LoVo (cell line): ENCODE measurements around the gene PPP1R15B.

Source experiments
- DNase-seq: peaks from one replicate; pipeline ENCODE4 v3.0.0-alpha.2; 2016; ENCODE audit warnings: low spot score

Gene PPP1R15B

DNA sequence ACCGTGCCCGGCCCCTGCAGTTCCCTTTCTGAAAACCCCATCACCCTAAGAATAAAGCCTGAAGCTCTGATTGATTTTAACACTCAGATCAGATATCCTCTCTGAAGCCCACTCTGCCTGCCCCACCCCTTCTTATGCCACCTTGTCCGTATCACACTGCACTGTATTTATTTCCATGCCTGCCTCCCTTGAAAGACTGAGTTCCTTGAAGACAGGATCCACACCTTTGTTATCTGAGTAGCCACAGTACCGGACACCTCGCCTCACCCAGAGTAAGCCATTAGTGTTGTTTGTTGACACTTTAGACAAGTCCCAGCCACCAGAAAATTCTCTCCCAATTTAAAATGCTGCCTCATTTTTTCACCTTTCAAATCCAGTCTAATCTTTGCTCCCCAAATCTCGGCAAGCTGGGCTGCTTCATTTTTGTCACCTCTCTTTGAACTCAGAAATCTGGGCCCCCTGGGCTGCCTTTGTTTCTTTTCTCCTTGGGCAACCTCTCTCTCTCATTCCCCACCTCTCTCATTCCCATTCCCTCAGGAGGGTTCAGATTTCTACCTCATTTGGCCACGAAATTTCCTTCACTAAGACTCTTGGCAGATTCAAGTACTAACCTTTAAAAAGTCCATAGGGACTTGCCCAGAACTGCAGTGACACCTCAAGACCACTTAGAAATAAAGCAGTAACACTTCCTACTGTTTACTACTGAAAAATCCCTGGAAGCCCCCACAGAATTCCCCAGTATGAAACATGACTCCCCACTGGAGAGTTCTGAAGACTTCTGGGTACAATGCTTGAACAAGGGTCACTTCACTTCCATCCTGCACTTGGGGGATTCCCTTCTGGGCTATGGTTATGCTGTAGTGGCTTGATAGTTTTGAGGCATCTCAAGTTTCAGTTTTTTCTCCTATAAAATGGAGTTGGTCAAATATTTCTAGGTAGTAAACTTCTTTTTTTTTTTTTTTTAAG is 8.7 kb upstream of the PPP1R15B start:
- no peak for DNase-seq

DNA sequence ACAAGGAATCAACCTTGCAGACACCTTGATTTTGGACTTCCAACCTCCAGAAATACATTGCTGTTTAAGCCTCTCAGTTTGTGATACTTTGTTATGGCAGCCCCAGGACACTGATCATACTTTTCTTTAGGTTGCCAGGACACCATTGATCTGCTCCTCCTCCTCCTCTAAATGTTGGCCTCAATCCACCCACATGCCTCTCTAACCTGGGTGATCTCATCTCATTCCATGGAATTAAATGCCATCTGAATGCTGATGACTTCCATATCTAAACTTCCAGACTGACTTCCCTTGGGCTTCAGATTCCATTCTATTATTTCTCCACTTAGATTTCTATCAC is 7.4 kb upstream of the PPP1R15B start:
- peak; percentile 52 for DNase-seq

DNA sequence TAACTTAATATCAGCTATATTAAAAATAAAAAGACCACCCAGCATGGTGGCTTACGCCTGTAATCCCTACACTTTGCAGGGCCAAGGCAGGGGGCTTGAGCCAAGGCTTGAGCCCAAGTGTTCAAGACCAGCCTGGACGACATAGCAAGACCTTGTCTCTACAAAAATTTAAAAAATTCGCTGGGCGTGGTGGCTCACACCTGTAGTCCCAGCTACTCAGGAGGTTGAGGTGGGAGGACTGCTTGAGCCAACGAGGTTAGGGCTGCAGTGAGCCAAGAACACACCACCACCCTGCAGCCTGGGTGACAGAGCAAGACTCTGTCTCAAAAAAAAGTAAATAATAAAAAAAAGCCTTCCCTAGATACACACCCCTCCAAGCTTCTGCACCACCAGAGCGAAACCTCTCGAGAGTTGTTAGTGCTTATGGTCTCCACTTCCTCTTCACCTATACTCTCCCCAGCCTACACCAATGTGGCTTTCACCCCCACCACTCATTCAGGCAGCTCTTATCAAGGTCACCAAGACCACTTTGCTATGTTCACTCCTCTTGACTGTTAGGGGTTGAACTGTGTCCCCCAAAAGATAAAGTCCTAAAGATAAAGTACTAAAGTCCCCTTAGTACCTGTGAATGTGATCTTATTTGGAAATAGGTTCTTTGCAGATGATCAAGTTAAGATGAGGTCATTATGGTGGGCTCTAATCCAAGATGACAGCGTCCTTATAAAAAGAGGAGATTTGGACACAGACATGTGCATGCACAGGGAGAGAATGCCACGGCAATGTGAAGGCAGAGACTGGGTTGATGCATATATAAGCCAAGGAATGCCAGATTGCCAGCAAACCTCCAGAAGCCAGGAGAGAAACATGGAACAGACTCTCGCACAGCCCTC is 6.8 kb upstream of the PPP1R15B start:
- peak; percentile 50 for DNase-seq

GRCh38 chr1:204417074-204417997 is 5.7 kb upstream of the PPP1R15B start:
- DNase-seq = peak; percentile 94

- DNase-seq = no peak
Observed at GRCh38 chr1:204416589-204417073, 5.0 kb upstream of the PPP1R15B start.

DNA sequence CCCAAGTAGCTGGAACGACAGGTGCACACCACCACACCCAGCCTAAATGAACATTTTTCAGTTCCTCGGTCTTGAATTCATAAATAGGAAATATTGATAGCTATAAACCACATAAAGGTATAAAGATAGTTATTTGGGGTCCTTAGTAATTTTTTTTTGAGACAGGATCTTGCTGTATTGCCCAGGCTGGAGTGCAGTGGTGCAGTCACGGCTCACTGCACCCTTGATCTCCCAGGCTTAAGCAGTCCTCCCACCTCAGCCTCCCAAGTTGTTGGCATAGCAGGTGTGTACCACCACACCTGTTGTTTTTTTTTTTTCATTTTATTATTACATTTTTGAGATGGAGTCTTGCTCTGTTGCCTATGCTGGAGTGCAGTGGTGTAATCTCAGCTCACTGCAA is 3.7 kb upstream of the PPP1R15B start:
- DNase-seq = no peak

DNA sequence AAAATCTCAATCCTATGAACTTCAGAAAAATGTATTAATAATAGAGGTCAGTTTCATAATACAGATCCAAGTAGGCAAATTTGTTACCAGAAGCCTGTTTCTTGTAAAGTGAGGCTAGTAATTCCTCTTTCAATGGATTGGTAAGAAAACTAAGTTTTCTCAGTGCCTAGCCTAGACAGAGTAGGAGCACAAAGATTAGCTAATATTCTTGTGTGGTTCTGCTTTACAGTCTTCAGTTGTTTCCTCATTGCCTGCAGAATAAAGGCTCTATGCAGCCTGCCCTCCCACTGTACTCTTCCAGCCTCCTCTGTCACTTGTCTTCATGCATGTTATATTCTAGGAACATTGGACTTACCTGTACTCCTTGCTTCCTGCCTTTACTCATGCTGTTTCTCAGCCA is 2.4 kb upstream of the PPP1R15B start:
- no peak for DNase-seq

GRCh38 chr1:204413170-204413535 is 1.5 kb upstream of the PPP1R15B start:
- DNase-seq = no peak

GRCh38 chr1:204410688-204411450 is 748 bp downstream of the PPP1R15B start:
- peak; percentile 24 for DNase-seq

GRCh38 chr1:204409836-204410687 is 1.6 kb downstream of the PPP1R15B start:
- DNase-seq = peak; percentile 20

DNA sequence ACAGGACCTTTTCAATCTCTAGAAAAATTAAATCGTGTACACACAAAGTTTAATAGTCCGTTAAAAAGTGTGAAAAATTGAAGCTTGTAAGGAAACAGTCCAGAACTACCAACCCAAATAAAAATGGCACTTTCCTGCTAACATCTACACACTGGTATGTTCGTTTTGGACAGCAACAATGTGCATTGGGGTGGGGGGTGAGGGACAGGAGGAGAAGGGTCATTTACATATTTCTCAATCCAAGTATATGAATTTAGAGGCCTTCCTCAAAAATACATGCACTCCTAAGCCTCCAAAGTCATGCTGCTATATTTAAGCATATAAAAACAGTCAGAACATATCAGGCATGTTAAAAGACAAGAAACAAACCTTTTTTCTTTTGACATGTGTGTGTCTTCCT is 2.5 kb downstream of the PPP1R15B start:
- no peak for DNase-seq

DNA sequence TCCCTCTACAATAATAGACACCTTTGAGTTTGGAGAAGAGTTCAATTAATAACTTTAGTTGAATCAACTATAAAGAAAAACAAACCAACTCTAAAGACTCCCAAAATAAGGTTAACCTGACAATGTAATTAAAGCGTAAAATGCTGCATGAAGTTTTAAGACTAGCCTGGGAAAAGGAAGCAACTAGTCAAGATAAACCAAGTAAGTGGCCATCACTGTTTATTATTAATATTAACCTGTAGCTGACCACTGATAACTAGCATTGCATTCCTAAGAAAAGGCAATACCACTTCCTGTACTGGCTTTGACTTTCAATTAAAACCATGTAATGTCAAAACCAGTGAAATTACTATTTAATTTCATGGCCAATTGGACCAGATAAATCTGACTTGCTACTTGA is 3.0 kb downstream of the PPP1R15B start:
- DNase-seq = no peak

DNA sequence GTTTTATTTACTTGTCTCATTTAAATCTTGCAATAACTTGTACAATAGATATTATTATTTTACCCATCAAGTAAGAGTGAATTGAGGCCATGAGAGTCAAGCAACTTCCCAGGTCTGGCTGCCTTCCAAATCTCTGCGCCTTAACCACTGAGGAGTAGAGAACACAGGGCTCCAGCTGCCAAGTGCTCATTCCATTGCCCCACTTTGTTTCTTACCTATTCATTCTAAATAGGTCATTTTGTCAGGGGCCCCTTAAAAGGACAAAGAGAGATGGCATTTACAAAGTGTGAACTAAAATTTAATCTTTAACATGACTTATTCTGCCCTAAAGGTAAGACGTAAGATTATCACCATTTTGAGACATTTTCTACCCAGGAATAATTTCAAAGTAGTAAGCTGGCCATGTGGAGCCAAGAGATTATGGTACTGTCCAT is 3.5 kb downstream of the PPP1R15B start:
- peak; percentile 30 for DNase-seq

- DNase-seq = no peak
Observed at GRCh38 chr1:204407295-204407971, 4.2 kb downstream of the PPP1R15B start.

GRCh38 chr1:204406621-204407020 is 5.0 kb downstream of the PPP1R15B start:
- DNase-seq = no peak

DNA sequence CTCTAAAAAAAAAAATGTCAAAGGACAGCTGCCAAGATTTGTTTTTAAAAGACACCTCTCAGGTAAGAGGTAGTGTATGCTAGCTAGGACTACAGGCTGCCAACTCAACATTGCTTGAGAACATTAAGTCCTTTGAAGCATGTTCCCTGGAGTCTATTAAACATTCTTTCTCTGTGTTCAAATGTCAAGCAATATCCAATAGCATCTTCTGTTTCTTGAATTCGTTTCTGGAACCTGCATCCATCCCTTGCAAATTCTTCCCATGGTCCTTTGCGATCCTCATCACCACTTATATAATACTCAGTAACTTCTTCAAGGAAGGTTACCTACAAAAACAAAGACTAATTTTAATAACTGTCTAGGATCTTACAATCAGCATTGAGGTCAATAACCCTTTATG is 5.6 kb downstream of the PPP1R15B start:
- DNase-seq = no peak

- no peak for DNase-seq
Observed at GRCh38 chr1:204404629-204405028, 7.0 kb downstream of the PPP1R15B start.

- no peak for DNase-seq
Observed at GRCh38 chr1:204402391-204402790, 9.2 kb downstream of the PPP1R15B start.

DNA sequence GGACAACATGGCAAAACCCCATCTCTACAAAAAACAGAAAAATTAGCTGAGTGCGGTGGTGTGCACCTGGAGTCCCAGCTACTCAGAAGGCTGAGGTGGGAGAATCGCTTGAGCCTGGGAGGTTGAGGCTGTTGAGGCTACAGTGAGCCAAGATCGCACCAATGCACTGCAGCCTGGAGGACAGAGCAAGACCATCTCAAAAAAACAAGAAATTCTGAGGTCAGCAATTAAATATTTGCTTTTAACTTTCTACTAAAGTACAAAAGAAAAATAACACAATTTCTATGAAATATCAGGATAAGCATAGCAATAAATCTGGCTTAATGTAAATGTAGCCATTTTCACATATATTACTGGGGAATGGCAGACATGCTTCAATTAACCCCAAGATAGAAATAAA is 9.9 kb downstream of the PPP1R15B start:
- DNase-seq = no peak
